NT2/D1 (cell line): ENCODE data around the gene INTS4.

Source experiments
- SUZ12 ChIP-seq: IDR thresholded peaks from 2 replicates; pipeline ENCODE4 v1.6.1; 2011; ENCODE audit not compliant: insufficient read length, insufficient read depth; ENCODE audit errors: extremely low read depth
- YY1 ChIP-seq: IDR thresholded peaks from 2 replicates; pipeline ENCODE4 v1.6.1; 2011; ENCODE audit not compliant: insufficient read length, insufficient read depth
- ZNF274 ChIP-seq: IDR thresholded peaks from 2 replicates; pipeline ENCODE4 v1.6.1; 2011; ENCODE audit warnings: mild to moderate bottlenecking, low read depth, low read length

GRCh38 chr11:78039391-78039918 is 45.0 kb upstream of the INTS4 start:
- TF ChIP-seq YY1 = no peak
- TF ChIP-seq ZNF274 = no peak
- no peak for TF ChIP-seq SUZ12
